ENCODE results near the gene PXYLP1. TPM values are rescaled to one million over a fixed set of nuclear protein-coding genes. Genes with fewer than 3 reads are reported as not detected.

PXYLP1 gene
- polyA plus RNA-seq, 1 donor from 2014 or later: 109 TPM

- Histone ChIP-seq H3K4me2 (ENCODE audit: low read length) (no peak overlapping the region), H3K9ac (ENCODE audit: low read length) (no peak overlapping the region), H3K9me3 (ENCODE audit: low read length) (no peaks in the 10 kb centered on the region), H2AFZ (ENCODE audit: low read depth, low read length) (no peak overlapping the region), H3K27me3 (ENCODE audit: insufficient read depth, low read depth, low read length) (no peaks in the 10 kb centered on the region), H3K36me3 (ENCODE audit: insufficient read depth, low read length) (no peaks in the 10 kb centered on the region), H4K20me1 (ENCODE audit: insufficient read depth) (no peaks in the 10 kb centered on the region), H3K9me2 (ENCODE audit: insufficient read depth, low read length) (no peaks in the 10 kb centered on the region), H3K79me2 (replicated peaks; ENCODE audit: insufficient read depth, low read length) (no peaks in the 10 kb centered on the region), H3K4me3 (ENCODE audit: low read length) (no peak overlapping the region), H3F3A (ENCODE audit: insufficient read depth, low read length, poor library complexity, severe bottlenecking) (no peaks in the 10 kb centered on the region), H3K27ac (ENCODE audit: low read length) (no peak overlapping the region)
- TF ChIP-seq POLR2AphosphoS5 (IDR thresholded peaks at IDR 0.05): no peak
- TF ChIP-seq REST (IDR thresholded peaks at IDR 0.05; ENCODE audit: borderline replicate concordance): no peak
- no peak for TF ChIP-seq RAD21 (conservative IDR thresholded peaks at IDR 0.05)
- no peak for TF ChIP-seq EZH2 (IDR thresholded peaks at IDR 0.05; ENCODE audit: borderline replicate concordance, insufficient read depth, low read length, poor library complexity, severe bottlenecking)
- no peak for TF ChIP-seq MXI1 (conservative IDR thresholded peaks at IDR 0.05; ENCODE audit: poor library complexity, severe bottlenecking)
- no peak for TF ChIP-seq SMC3 (conservative IDR thresholded peaks at IDR 0.05; ENCODE audit: poor library complexity)
- TF ChIP-seq CTCF (IDR thresholded peaks at IDR 0.05; ENCODE audit: poor library complexity, severe bottlenecking): no peak
- no peak for TF ChIP-seq TAF1 (IDR thresholded peaks at IDR 0.05; ENCODE audit: low read depth)
- TF ChIP-seq EP300 (conservative IDR thresholded peaks at IDR 0.05; ENCODE audit: poor library complexity, severe bottlenecking): no peak
Measured at GRCh38 chr3:141212101-141212500, 19.5 kb upstream of the PXYLP1 start.

- Histone ChIP-seq H3K27ac (ENCODE audit: low read length) (no peak overlapping the region), H3K27me3 (ENCODE audit: insufficient read depth, low read depth, low read length) (no peaks in the 10 kb centered on the region), H3K4me3 (ENCODE audit: low read length) (no peak overlapping the region), H3K79me2 (replicated peaks; ENCODE audit: insufficient read depth, low read length) (no peaks in the 10 kb centered on the region), H2AFZ (ENCODE audit: low read depth, low read length) (no peak overlapping the region), H3K9me3 (ENCODE audit: low read length) (no peaks in the 10 kb centered on the region), H3K36me3 (ENCODE audit: insufficient read depth, low read length) (no peaks in the 10 kb centered on the region), H3K4me2 (ENCODE audit: low read length) (no peak overlapping the region), H3F3A (ENCODE audit: insufficient read depth, low read length, poor library complexity, severe bottlenecking) (no peaks in the 10 kb centered on the region), H3K9ac (ENCODE audit: low read length) (no peak overlapping the region), H4K20me1 (ENCODE audit: insufficient read depth) (no peaks in the 10 kb centered on the region), H3K9me2 (ENCODE audit: insufficient read depth, low read length) (no peaks in the 10 kb centered on the region)
- no peak for TF ChIP-seq CTCF (IDR thresholded peaks at IDR 0.05; ENCODE audit: poor library complexity, severe bottlenecking)
- no peak for TF ChIP-seq POLR2AphosphoS5 (IDR thresholded peaks at IDR 0.05)
- no peak for TF ChIP-seq EZH2 (IDR thresholded peaks at IDR 0.05; ENCODE audit: borderline replicate concordance, insufficient read depth, low read length, poor library complexity, severe bottlenecking)
- no peak for TF ChIP-seq MXI1 (conservative IDR thresholded peaks at IDR 0.05; ENCODE audit: poor library complexity, severe bottlenecking)
Measured at GRCh38 chr3:141212555-141212954, 19.1 kb upstream of the PXYLP1 start.

Data from neural cell (in vitro differentiated cells).